SK-N-SH (cell line): ENCODE measurements around the gene NRCAM. TPM values are rescaled to one million over a fixed set of nuclear protein-coding genes. Genes with fewer than 3 reads are reported as not detected.

Experiments
- CTCF ChIA-PET: fragments of 300-600, 350-600 bp; formaldehyde crosslinking; extraction: SDS; loops from one replicate; lab custom pipeline; 2021; lab: Yijun Ruan, JAX
- POLR2A ChIA-PET: fragments of 350-600 bp; sonication (Branson Sonifier 250); formaldehyde crosslinking; extraction: SDS; loops from one replicate; lab custom pipeline; 2020; ENCODE audit warnings: antibody characterized with exemption, inconsistent platforms; lab: Yijun Ruan, JAX
- DNase-seq: peaks from one replicate; pipeline ENCODE4 v3.0.0; 2012
- H2AFZ ChIP-seq: fragments of 200-600 bp; sonication (generic); 2 replicates; pipeline ENCODE4 v1.8.1; 2016; ENCODE audit warnings: antibody characterized with exemption, mild to moderate bottlenecking, low read depth
- H3F3A ChIP-seq: fragments of 200-600 bp; sonication (generic); replicated peaks from 2 replicates; pipeline ENCODE3; 2016; ENCODE audit warnings: antibody characterized with exemption, mild to moderate bottlenecking; ENCODE audit not compliant: insufficient read depth
- H3K27ac ChIP-seq, 2 experiments: fragments of 200-500 bp in 1 of 2; fragments of 200-600 bp in 1 of 2; sonication (Bioruptor generic) in 1 of 2; sonication (generic), shearing (Covaris generic) in 1 of 2; 2 replicates each; pipeline versions ENCODE4 v1.5.1 to v1.6.1; 2014 to 2016; ENCODE audit warnings: low read depth in 2 of 2, inconsistent platforms in 1 of 2, low read length in 1 of 2, mild to moderate bottlenecking in 1 of 2, mixed read lengths in 1 of 2
- H3K27me3 ChIP-seq: fragments of 200-600 bp; sonication (generic), shearing (Covaris generic); 2 replicates; pipeline ENCODE4 v1.6.1; 2016; ENCODE audit warnings: mixed run types; ENCODE audit not compliant: insufficient read depth
- H3K36me3 ChIP-seq, 2 experiments: fragments of 200-500 bp in 1 of 2; fragments of 200-600 bp in 1 of 2; sonication (Bioruptor generic) in 1 of 2; sonication (generic) in 1 of 2; replicated peaks in 1 of 2; 2 replicates each; pipeline versions ENCODE3 to v1.5.1; 2014 to 2016; ENCODE audit warnings: low read length in 1 of 2, mild to moderate bottlenecking in 1 of 2; ENCODE audit not compliant: insufficient read depth in 2 of 2, control insufficient read depth in 1 of 2
- H3K4me1 ChIP-seq, 2 experiments: fragments of 200-500 bp in 1 of 2; fragments of 200-600 bp in 1 of 2; sonication (Bioruptor generic) in 1 of 2; sonication (generic), shearing (Covaris generic) in 1 of 2; 2 replicates each; pipeline versions ENCODE4 v1.5.1 to v1.6.1; 2014 to 2016; ENCODE audit warnings: low read depth in 1 of 2, low read length in 1 of 2, mixed run types in 1 of 2; ENCODE audit not compliant: insufficient read depth in 2 of 2, control insufficient read depth in 1 of 2
- H3K4me2 ChIP-seq: fragments of 200-600 bp; sonication (generic), shearing (Covaris generic); 2 replicates; pipeline ENCODE4 v1.6.1; 2017; ENCODE audit warnings: mixed run types
- H3K4me3 ChIP-seq, 2 experiments: fragments of 200-500 bp in 1 of 2; fragments of 200-600 bp in 1 of 2; sonication (Bioruptor generic) in 1 of 2; sonication (generic), shearing (Covaris generic) in 1 of 2; 2 replicates each; pipeline versions ENCODE4 v1.5.1 to v1.8.1; 2014 to 2016; ENCODE audit warnings: low read depth in 2 of 2, inconsistent platforms in 1 of 2, low read length in 1 of 2, mild to moderate bottlenecking in 1 of 2, mixed read lengths in 1 of 2, moderate library complexity in 1 of 2
- H3K79me2 ChIP-seq: fragments of 200-600 bp; sonication (generic); 2 replicates; pipeline ENCODE4 v1.8.1; 2017; ENCODE audit warnings: mild to moderate bottlenecking; ENCODE audit not compliant: insufficient read depth
- H3K9ac ChIP-seq: fragments of 200-600 bp; sonication (generic); 2 replicates; pipeline ENCODE4 v1.6.1; 2017; ENCODE audit warnings: mixed run types
- H3K9me2 ChIP-seq: fragments of 200-600 bp; sonication (generic); 2 replicates; pipeline ENCODE4 v1.6.1; 2017; ENCODE audit warnings: mixed run types
- H3K9me3 ChIP-seq: fragments of 200-600 bp; sonication (generic); 2 replicates; pipeline ENCODE4 v1.6.1; 2017; ENCODE audit warnings: mixed run types, mild to moderate bottlenecking, moderate library complexity
- H4K20me1 ChIP-seq: fragments of 200-600 bp; sonication (generic); 2 replicates; pipeline ENCODE4 v1.6.1; 2017; ENCODE audit warnings: mild to moderate bottlenecking, mixed run types; ENCODE audit not compliant: insufficient read depth
- CHD2 ChIP-seq: fragments of 150-350 bp; IDR thresholded peaks from 2 replicates; pipeline ENCODE4 v1.6.1; 2018; ENCODE audit warnings: low read length; ENCODE audit not compliant: partially characterized antibody
- EP300 ChIP-seq, 2 experiments: IDR thresholded peaks; 2 replicates each; pipeline versions ENCODE4 v1.4.0 to v1.6.1; 2012; ENCODE audit warnings: borderline replicate concordance in 1 of 2, low read depth in 1 of 2, low read length in 1 of 2
- EZH2phosphoT487 ChIP-seq: fragments of 200-600 bp; sonication (generic); IDR thresholded peaks from 2 replicates; pipeline ENCODE4 v1.6.1; 2017; ENCODE audit warnings: low read depth, mixed run types, mild to moderate bottlenecking, antibody characterized with exemption, moderate library complexity, borderline replicate concordance
- FOSL2 ChIP-seq: IDR thresholded peaks from 2 replicates; pipeline ENCODE4 v1.4.0; 2012; ENCODE audit warnings: low read depth, mild to moderate bottlenecking, moderate library complexity, borderline replicate concordance
- FOXJ3 ChIP-seq: sonication (generic); formaldehyde crosslinking; IDR thresholded peaks from 2 replicates; pipeline ENCODE4 v1.5.1; 2020; ENCODE audit warnings: mild to moderate bottlenecking, missing genetic modification reagents
- GABPA ChIP-seq: IDR thresholded peaks from 2 replicates; pipeline ENCODE4 v1.4.0; 2012; ENCODE audit warnings: low read depth, mild to moderate bottlenecking
- GATA2 ChIP-seq: sonication (generic); formaldehyde crosslinking; IDR thresholded peaks from 2 replicates; pipeline ENCODE4 v1.5.0; 2020; ENCODE audit warnings: mild to moderate bottlenecking, missing genetic modification reagents
- IRF3 ChIP-seq: fragments of 150-350 bp; IDR thresholded peaks from 2 replicates; pipeline ENCODE4 v1.6.1; 2016; ENCODE audit warnings: mild to moderate bottlenecking, low read depth, low read length
- JUND ChIP-seq: IDR thresholded peaks from 2 replicates; pipeline ENCODE4 v1.4.0; 2012
- MAX ChIP-seq: IDR thresholded peaks from 2 replicates; pipeline ENCODE4 v1.4.0; 2012; ENCODE audit warnings: low read depth
- MEF2A ChIP-seq: IDR thresholded peaks from 2 replicates; pipeline ENCODE4 v1.4.0; 2012; ENCODE audit warnings: low read depth, borderline replicate concordance
- NFIC ChIP-seq: IDR thresholded peaks from 2 replicates; pipeline ENCODE4 v1.4.0; 2012; ENCODE audit warnings: borderline replicate concordance
- NRF1 ChIP-seq: IDR thresholded peaks from 2 replicates; pipeline ENCODE4 v1.6.1; 2012; ENCODE audit warnings: low read depth, mild to moderate bottlenecking, low read length
- PBX3 ChIP-seq: IDR thresholded peaks from 2 replicates; pipeline ENCODE4; 2012
- RAD21 ChIP-seq: IDR thresholded peaks from 2 replicates; pipeline ENCODE4 v1.6.1; 2012; ENCODE audit warnings: mild to moderate bottlenecking, low read length
- RCOR1 ChIP-seq: fragments of 150-350 bp; IDR thresholded peaks from 2 replicates; pipeline ENCODE4 v1.6.1; 2017; ENCODE audit warnings: antibody characterized with exemption, low read length
- RXRA ChIP-seq: IDR thresholded peaks from 2 replicates; pipeline ENCODE4 v1.4.0; 2012; ENCODE audit warnings: low read depth, mild to moderate bottlenecking, borderline replicate concordance
- SIN3A ChIP-seq: IDR thresholded peaks from 2 replicates; pipeline ENCODE4 v1.6.1; 2012; ENCODE audit warnings: low read depth, mild to moderate bottlenecking, low read length, moderate library complexity, borderline replicate concordance
- SMC3 ChIP-seq: IDR thresholded peaks from 2 replicates; pipeline ENCODE4 v1.6.1; 2012; ENCODE audit warnings: low read depth, low read length, improper control_type of control experiment
- TAF1 ChIP-seq: IDR thresholded peaks from 2 replicates; pipeline ENCODE4 v1.6.1; 2012; ENCODE audit warnings: low read depth, mild to moderate bottlenecking, low read length, moderate library complexity, borderline replicate concordance
- TEAD4 ChIP-seq: IDR thresholded peaks from 2 replicates; pipeline ENCODE4 v1.4.0; 2012; ENCODE audit warnings: mild to moderate bottlenecking, borderline replicate concordance; ENCODE audit not compliant: insufficient read depth
- USF2 ChIP-seq: fragments of 150-350 bp; IDR thresholded peaks from 2 replicates; pipeline ENCODE4 v1.6.1; 2017; ENCODE audit warnings: antibody characterized with exemption, low read length, low read depth, borderline replicate concordance
- YY1 ChIP-seq: IDR thresholded peaks from 2 replicates; pipeline ENCODE4 v1.4.0; 2012; ENCODE audit warnings: low read depth, mild to moderate bottlenecking
- ZBTB33 ChIP-seq: IDR thresholded peaks from 2 replicates; pipeline ENCODE4 v1.4.0; 2012; ENCODE audit warnings: low read depth, borderline replicate concordance
- WGBS: methylation state at CpG from one replicate; pipeline ENCODE4 v1.1.6; 2017; ENCODE audit warnings: low lambda C conversion rate; 5-methylcytosine and 5-hydroxymethylcytosine counted together
- polyA plus RNA-seq, 3 experiments: library from polyadenylated mRNA; depleted of rRNA; stranded (reverse); fragments of >200 nt; gene quantifications; 2 replicates each; pipeline ENCODE4 v1.2.3, GENCODE V29; 2012
- TF ChIP-seq, protein P1 (sequence below): fragments of 200-600 bp; sonication (generic); IDR thresholded peaks from 2 replicates; pipeline ENCODE4 v1.6.1; 2017; ENCODE audit warnings: antibody characterized with exemption, mild to moderate bottlenecking, moderate library complexity

NRCAM gene
- polyA plus RNA-seq, 1 of the 3 experiments (the other 2 are of a cell fraction), result 1.1 TPM

GRCh38 chr7:108454674-108455550 is 1.3 kb downstream of the NRCAM start:
- ChIA-PET CTCF (interaction anchor here (0.6 to 5.6 kb wide), 27 partner anchors 7 to 452 kb away, joined by 3 to 53 read pairs (median 5); partner anchors contain the start of gene LAMB1), POLR2A (interaction anchor here (0.5 to 2.4 kb wide), 7 partner anchors 29 to 271 kb away, joined by 3 to 9 read pairs (median 4); no protein-coding TSS in a partner anchor)
- Histone ChIP-seq H3K79me2 (no peaks in the 10 kb centered on the region), H3K36me3 (no peaks in the 10 kb centered on the region), H3K4me2 (peak overlapping the region; percentile 94), H3K4me1 (peaks cover 0 to 2% of the 10 kb centered on the region in 2 experiments; a peak in 2 of 4 replicates), H2AFZ (peak overlapping the region; percentile 81), H3K9me2 (no peaks in the 10 kb centered on the region), H4K20me1 (no peaks in the 10 kb centered on the region), H3K27ac (peak overlapping the region in 1 of 2 experiments; percentile 88; a peak in 2 of 4 replicates), H3F3A (no peaks in the 10 kb centered on the region), H3K9ac (peak overlapping the region; percentile 11; the same call in 1 of the 2 replicates), H3K9me3 (no peaks in the 10 kb centered on the region), H3K4me3 (peak overlapping the region; percentile 59 to 64), H3K27me3 (peaks cover 45% of the 10 kb centered on the region)
- DNase-seq, result peak; percentile 90
- WGBS, result under 1% methylated on average over 44 of the region's 72 CpGs
- no peak for TF ChIP-seq PBX3
- no peak for TF ChIP-seq EZH2phosphoT487
- TF ChIP-seq MEF2A, result no peak
- TF ChIP-seq ZBTB33, result no peak
- no peak for TF ChIP-seq TAF1
- no peak for TF ChIP-seq GATA2 (CRISPR knock-in tag)
- no peak for TF ChIP-seq IRF3
- no peak for TF ChIP-seq SIN3A
- no peak for TF ChIP-seq MAX
- no peak for TF ChIP-seq TEAD4
- no peak for TF ChIP-seq EP300 (IDR thresholded peaks at IDR 0.05; ENCODE audit: borderline replicate concordance in 1 of 2, low read depth in 1 of 2, low read length in 1 of 2)
- TF ChIP-seq RXRA, result no peak
- TF ChIP-seq NRF1, result no peak
- TF ChIP-seq RCOR1, result no peak
- TF ChIP-seq NFIC, result no peak
- TF ChIP-seq RAD21, result peak; percentile 27; the same call in 1 of the 2 replicates
- TF ChIP-seq USF2, result no peak
- peak; percentile 68 for TF ChIP-seq FOXJ3 (CRISPR knock-in tag)
- no peak for TF ChIP-seq GABPA
- no peak for TF ChIP-seq JUND
- no peak for TF ChIP-seq YY1
- no peak for TF ChIP-seq FOSL2
- TF ChIP-seq, protein P1, sequence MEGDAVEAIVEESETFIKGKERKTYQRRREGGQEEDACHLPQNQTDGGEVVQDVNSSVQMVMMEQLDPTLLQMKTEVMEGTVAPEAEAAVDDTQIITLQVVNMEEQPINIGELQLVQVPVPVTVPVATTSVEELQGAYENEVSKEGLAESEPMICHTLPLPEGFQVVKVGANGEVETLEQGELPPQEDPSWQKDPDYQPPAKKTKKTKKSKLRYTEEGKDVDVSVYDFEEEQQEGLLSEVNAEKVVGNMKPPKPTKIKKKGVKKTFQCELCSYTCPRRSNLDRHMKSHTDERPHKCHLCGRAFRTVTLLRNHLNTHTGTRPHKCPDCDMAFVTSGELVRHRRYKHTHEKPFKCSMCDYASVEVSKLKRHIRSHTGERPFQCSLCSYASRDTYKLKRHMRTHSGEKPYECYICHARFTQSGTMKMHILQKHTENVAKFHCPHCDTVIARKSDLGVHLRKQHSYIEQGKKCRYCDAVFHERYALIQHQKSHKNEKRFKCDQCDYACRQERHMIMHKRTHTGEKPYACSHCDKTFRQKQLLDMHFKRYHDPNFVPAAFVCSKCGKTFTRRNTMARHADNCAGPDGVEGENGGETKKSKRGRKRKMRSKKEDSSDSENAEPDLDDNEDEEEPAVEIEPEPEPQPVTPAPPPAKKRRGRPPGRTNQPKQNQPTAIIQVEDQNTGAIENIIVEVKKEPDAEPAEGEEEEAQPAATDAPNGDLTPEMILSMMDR, result peak; percentile 17
- TF ChIP-seq CHD2, result peak; percentile 50
- no peak; the same call in 1 of the 2 replicates for TF ChIP-seq SMC3
